Liver (tissue), 3 donors: Measurements from ENCODE around the gene RSRC1.

Source experiments
- ATF3 ChIP-seq: IDR thresholded peaks from 2 replicates; pipeline ENCODE4 v1.6.1; 2016; ENCODE audit warnings: antibody characterized with exemption
- CTCF ChIP-seq: fragments of 150-350 bp; IDR thresholded peaks from 2 replicates; pipeline ENCODE4 v1.5.1; 2017; ENCODE audit warnings: improper control_type of control experiment, low read depth, low read length; ENCODE audit not compliant: missing input control
- EGR1 ChIP-seq, 2 donors: IDR thresholded peaks; 2 replicates each; pipeline ENCODE4 v1.6.1; 2016 to 2018; ENCODE audit warnings: antibody characterized with exemption in 2 of 2, low read depth in 2 of 2
- FOXA2 ChIP-seq: IDR thresholded peaks from 2 replicates; pipeline ENCODE4 v1.6.1; 2016; ENCODE audit warnings: antibody characterized with exemption
- GABPA ChIP-seq, 2 donors: IDR thresholded peaks in 1 of 2; conservative IDR thresholded peaks in 1 of 2; 2 replicates each; pipeline ENCODE4 v1.6.1; 2016; ENCODE audit warnings: antibody characterized with exemption in 2 of 2, mild to moderate bottlenecking in 1 of 2, moderate library complexity in 1 of 2
- JUND ChIP-seq, 2 donors: IDR thresholded peaks; 2 replicates each; pipeline ENCODE4 v1.6.1; 2016; ENCODE audit warnings: antibody characterized with exemption in 2 of 2
- RAD21 ChIP-seq, 2 donors: IDR thresholded peaks; 2 replicates each; pipeline ENCODE4 v1.6.1; 2016; ENCODE audit warnings: antibody characterized with exemption in 2 of 2, mild to moderate bottlenecking in 2 of 2
- REST ChIP-seq: IDR thresholded peaks from 2 replicates; pipeline ENCODE4 v1.6.1; 2016; ENCODE audit warnings: antibody characterized with exemption, mild to moderate bottlenecking
- TAF1 ChIP-seq: conservative IDR thresholded peaks from 2 replicates; pipeline ENCODE4 v1.6.1; 2016; ENCODE audit warnings: antibody characterized with exemption, mild to moderate bottlenecking
- YY1 ChIP-seq: IDR thresholded peaks from 2 replicates; pipeline ENCODE4 v1.6.1; 2016; ENCODE audit warnings: antibody characterized with exemption, mild to moderate bottlenecking
- ZBTB33 ChIP-seq: IDR thresholded peaks from 2 replicates; pipeline ENCODE4 v1.6.1; 2016; ENCODE audit warnings: antibody characterized with exemption
- donor health status: healthy.
- donor health status: healthy.

- TF ChIP-seq YY1 = no peak
- TF ChIP-seq ATF3 = no peak
- no peak for TF ChIP-seq CTCF
- no peak for TF ChIP-seq EGR1 (IDR thresholded peaks at IDR 0.05; ENCODE audit: low read depth in 2 of 2)
- TF ChIP-seq GABPA (IDR thresholded peaks at IDR 0.05 in 1 of 2, conservative IDR thresholded peaks at IDR 0.05 in 1 of 2) = no peak
- TF ChIP-seq TAF1 = no peak
- TF ChIP-seq REST = no peak
- no peak for TF ChIP-seq ZBTB33
- TF ChIP-seq FOXA2 = no peak
- TF ChIP-seq RAD21 (IDR thresholded peaks at IDR 0.05) = no peak
- TF ChIP-seq JUND (IDR thresholded peaks at IDR 0.05) = no peak
These were observed 269.6 kb downstream of the RSRC1 start for GRCh38 chr3:158379517-158379916.
